ENCODE results near the gene CASZ1.

- no peak for TF ChIP-seq CTCF (IDR thresholded peaks at IDR 0.05)
- no peak for TF ChIP-seq POLR2A (IDR thresholded peaks at IDR 0.05)
Observed at GRCh38 chr1:10717296-10718082, 79.0 kb downstream of the CASZ1 start.
